Measurements from ENCODE around the gene AAR2.

GRCh38 chr20:36269507-36269906 lies 33.2 kb downstream of the AAR2 start:
- no peak for TF ChIP-seq CTCF (IDR thresholded peaks at IDR 0.05; ENCODE audit: insufficient read depth, low read length)
- no peak for TF ChIP-seq POLR2AphosphoS5 (IDR thresholded peaks at IDR 0.05; ENCODE audit: low read depth)
